Subcutaneous adipose tissue (tissue), 4 donors: ENCODE results near the gene SPRYD3. TPM values are rescaled to one million over a fixed set of nuclear protein-coding genes. Genes with fewer than 3 reads are reported as not detected.

Source experiments
- CTCF ChIP-seq: fragments of 450-650 bp; IDR thresholded peaks from one replicate; pipeline ENCODE4 v1.5.1; 2016; ENCODE audit warnings: low read depth, mild to moderate bottlenecking, control low read depth, antibody characterized with exemption, moderate library complexity
- total RNA-seq, 4 donors: library from RNA; depleted of rRNA; stranded (reverse); fragments of >200 nt; gene quantifications; one replicate each; pipeline ENCODE4 v1.1.0, GENCODE V29; 2016

Gene SPRYD3
- total RNA-seq, 4 donors from 2014 or later: 20.4 to 41.8 (median 24.6) TPM

DNA sequence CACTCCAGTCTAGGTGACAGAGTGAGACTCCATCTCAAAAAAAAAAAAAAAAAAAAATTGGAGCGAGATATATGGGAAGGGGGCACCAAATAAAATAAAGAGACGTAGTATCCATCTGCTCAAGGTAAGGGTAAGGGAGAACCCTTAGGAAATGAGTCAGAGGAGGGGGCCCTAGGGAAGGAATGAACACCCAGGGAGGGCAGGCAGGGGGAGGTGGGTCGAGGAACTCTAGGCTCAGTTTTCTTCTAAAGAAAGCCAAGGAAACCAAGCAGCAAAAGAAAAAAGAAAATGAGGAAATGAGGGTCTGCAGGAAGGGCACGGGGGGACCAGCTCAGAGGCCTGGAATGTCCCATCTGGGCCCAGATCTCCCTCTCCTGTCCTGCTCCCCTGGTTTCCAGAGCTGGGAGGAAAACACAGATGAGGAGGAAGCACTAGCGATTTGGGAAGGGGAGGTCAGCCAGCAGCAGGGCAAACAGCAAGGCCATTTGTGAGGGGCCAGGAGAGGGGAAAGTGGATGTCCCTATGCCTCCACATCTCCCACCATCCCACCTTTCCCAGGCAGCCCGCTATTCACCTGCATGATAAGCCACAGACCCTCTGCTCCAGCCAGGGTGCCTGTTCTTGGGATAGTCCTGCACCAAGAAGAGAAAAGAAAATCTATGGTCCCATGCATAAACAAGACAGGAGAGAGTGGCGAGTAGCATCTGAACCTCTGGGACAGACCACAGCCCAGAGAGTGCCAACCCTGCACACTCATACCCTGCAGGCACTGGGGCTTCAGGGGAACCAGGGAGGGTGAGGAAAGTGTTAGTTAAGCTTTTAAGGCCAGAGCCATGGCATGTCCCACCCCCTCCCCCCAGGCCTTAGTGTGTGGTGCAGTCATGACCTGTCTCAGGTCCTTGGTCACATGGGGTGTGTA, 11.9 kb downstream of the SPRYD3 start:
- TF ChIP-seq CTCF: no peak

DNA sequence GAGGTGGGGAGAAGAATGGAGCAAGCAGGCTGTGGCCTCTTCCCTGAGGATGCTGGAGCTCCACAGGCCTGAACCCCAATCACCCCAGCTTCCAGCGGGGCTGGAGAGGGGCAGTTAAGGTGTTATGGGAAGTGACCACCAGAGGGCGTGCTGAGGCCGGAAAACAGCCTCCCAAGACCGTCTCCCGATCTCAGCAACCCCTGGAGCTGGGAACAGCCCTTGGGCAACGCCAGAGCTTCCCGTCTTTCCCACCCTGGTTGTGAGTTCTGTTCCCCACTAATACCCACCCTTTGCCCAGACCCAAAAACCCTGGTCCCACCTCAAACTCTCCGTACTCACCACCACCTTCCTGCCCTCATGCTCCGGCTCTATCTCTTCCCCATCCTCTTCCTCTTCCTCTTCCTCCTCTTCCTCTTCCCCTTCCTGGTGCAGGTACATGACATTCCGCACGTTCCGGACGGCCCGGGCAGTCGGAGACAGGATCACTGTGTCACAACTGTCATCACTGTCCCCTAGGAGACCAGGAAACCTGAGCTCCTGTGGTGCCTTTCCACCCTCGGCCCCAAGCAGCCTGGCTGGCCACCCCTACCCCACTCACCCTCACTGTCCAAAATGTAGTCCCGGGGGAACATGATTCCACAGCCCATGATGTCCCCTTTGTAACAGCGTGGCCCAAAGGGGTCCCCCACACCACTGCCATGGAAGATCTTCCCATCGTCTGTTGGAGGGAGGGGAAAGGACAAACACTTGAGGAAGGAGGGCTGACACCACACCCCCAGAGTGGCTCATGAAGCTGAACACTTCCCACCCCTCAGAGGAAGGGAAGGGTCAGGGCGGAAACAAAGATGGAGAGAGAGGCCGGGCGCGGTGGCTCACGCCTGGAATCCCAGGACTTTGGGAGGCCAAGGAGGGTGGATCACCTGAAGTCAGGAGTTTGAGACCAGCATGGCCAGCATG, 12.9 kb downstream of the SPRYD3 start:
- no peak for TF ChIP-seq CTCF

DNA sequence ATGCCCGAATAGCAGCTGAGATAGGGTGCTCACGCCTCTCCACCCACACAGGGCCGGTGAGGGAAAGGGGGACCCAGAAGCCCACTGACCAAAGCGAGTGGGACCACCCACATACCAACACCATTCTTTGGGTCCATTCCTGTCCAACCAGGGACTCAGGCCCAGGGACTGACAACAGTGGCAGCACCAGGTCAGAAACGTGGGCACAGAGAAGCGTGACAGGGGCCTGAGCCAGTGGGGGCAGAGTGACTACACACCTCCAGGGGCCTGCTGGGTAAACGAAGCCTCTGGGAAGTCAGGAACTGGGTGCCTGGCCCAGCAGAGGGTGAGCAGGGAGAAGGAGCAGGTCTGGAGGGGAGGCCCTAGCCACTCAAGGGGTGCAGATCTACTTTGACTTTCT, 13.7 kb downstream of the SPRYD3 start:
- TF ChIP-seq CTCF: no peak

DNA sequence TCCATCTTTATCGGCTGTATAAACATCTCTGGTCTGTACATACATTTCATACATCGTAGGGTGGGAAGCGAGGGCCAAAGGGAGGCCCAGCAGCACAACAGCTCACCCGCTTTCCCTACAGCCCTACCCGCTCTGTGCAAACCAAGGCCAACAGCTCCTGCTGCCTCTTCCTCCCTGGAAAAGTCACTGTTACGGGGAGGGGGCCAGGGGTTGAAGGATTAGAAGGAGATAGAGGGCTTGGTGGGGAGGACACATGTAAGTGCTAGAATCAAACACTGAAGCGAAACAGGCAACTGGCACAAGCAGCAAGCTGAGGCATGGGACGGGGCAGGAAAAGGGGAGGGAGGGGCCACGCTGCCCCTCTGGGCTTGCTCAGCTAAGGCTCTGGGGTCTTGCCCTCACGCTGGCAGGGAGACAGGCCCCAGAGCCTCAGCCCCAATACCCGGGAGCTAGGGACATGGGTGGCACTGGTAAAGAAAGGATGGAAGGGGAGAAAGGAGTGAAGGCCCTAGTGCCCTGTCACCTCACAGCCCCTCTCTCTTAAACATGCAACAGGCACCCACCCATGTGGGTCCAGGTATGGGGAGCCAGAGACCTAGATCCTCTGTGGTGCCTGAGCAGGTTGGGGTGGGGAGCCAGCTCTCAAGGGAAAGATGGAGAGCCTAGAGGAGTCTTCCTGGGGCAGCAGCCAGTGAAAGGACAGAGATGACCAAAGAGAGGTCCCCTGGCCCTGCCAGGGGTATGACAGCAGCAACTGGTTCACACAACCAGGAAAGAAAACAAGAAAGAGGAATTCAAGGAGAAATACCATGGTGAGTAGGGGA, 14.4 kb downstream of the SPRYD3 start:
- no peak for TF ChIP-seq CTCF

- TF ChIP-seq CTCF: no peak
Observed at GRCh38 chr12:53063708-53064612, 15.2 kb downstream of the SPRYD3 start.

- TF ChIP-seq CTCF: no peak
Observed at GRCh38 chr12:53062977-53063707, 16.0 kb downstream of the SPRYD3 start.
